GM20000 (cell line): ENCODE data around the gene STRIP1.
"Not testable (repeated sequence)": the region's sequence is repeated elsewhere in the genome, so short reads cannot be mapped to it uniquely, and the experiment has no call there.

ENCODE experiments used
- DNase-seq: peaks from one replicate; pipeline ENCODE4 v3.0.0; 2012; ENCODE audit warnings: low spot score
- TF ChIP-seq, protein P1 (sequence below): IDR thresholded peaks from 2 replicates; pipeline ENCODE4 v1.5.1; 2012; ENCODE audit warnings: mild to moderate bottlenecking, control low read depth; ENCODE audit errors: extremely low read depth, missing control alignments

The STRIP1 gene

DNA sequence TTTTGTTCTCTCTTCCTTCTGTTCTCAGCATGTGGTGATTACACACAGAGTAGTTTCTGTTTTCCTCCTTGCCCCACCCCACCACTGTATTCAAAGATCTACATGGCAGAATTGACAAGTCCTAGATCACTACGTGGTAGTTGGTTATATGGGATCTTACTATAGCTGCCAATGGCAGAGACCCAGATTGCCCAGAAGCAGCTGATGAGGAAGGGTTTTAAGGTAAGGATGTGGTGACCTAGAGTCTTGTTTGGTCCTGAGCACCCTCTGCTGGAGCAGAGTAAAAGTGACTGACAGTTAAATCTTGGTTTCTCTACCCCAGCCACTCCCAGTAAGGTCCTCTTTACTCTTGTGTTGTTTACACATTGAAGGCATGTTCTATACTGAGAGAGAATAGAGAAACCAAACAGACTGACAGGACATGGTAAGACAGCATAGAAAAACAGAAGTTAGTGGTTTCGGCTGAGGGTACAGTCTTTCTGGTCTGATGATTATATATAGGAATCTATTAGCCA is 22.8 kb upstream of the STRIP1 start:
- TF ChIP-seq, protein P1, sequence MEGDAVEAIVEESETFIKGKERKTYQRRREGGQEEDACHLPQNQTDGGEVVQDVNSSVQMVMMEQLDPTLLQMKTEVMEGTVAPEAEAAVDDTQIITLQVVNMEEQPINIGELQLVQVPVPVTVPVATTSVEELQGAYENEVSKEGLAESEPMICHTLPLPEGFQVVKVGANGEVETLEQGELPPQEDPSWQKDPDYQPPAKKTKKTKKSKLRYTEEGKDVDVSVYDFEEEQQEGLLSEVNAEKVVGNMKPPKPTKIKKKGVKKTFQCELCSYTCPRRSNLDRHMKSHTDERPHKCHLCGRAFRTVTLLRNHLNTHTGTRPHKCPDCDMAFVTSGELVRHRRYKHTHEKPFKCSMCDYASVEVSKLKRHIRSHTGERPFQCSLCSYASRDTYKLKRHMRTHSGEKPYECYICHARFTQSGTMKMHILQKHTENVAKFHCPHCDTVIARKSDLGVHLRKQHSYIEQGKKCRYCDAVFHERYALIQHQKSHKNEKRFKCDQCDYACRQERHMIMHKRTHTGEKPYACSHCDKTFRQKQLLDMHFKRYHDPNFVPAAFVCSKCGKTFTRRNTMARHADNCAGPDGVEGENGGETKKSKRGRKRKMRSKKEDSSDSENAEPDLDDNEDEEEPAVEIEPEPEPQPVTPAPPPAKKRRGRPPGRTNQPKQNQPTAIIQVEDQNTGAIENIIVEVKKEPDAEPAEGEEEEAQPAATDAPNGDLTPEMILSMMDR: peak; percentile 37
- peak; percentile 77 for DNase-seq

DNA sequence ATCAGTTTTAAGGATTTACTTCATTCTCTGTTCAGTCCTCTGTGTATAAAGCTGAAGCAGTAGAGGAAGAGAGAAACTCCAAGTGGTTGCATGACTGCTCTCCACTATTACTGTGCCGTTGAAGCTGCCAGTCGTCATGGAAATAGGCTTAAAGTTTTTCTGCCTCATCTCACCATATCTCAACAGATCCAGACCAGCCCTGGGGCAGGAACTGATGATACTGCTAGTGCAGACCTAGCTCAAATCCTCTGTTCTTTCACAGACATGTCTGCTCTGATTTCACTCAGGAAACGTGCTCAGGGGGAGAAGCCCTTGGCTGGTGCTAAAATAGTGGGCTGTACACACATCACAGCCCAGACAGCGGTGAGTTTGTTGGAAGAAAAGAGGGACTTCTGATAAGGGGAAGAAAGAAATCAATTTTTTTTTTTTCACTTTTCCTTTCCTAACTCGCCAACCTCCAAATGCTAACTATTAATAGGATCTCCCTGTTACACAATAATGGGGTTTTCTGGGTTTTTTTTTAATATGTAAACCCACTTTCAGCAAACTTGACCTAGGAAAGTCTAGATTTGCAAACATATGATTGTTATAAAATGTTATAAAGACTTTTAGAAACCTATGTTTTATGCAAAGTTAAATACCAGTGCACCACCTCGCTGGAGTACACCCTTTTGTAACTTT is 22.2 kb upstream of the STRIP1 start:
- DNase-seq: peak; percentile 43
- TF ChIP-seq, protein P1: no peak

DNA sequence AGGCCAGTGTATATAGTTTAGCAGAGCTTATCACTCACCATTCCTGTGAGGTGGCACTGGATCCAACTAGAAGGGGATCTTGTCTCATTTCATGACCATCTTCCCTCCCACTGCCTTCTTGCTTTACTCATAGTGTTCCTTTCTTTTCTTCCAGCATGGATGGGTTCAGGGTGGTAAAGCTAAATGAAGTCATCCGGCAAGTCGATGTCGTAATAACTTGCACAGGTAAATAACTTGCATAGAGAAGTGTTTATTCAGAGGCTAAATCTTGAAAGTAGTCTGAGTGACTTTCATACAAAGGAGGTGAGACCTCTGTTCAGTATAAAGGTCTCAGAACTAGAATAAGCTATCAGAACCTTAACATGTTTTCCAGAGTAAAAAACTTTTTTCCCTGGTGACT is 16.6 kb upstream of the STRIP1 start:
- no peak for DNase-seq

DNA sequence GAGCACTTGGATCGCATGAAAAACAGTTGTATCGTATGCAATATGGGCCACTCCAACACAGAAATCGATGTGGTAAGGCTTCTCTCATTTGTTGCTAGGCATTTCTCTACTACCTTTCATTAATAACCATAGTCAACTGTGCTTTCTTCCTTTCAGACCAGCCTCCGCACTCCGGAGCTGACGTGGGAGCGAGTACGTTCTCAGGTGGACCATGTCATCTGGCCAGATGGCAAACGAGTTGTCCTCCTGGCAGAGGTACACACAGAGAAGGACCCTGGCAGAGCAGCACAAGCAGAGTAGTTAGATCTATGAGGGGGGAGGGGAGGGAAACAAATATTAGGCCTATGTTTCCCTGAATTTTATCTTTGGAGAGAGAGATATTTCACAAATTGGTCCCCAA is 16.0 kb upstream of the STRIP1 start:
- TF ChIP-seq, protein P1: no peak

More for the DNA sequence above, 16.6 kb upstream of the STRIP1 start:
- TF ChIP-seq, protein P1: no peak

DNA sequence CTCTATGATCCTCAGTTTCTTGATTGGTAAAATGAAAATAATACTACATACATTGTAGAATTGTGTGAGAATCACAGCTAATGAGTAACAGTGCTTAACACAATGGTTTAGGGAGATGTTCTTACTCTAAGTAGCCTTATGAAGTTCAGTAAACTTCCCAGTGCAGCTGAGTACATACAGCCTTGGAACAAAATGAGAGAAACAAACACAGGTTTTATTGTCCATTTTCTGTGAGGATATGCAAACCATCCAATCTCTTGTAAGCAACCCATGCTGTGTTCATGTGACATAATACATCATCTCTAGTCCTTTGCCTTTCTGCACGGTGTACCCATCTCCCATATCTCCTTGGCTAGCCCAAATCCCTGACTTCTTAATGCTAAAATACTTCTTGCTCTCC is 14.7 kb upstream of the STRIP1 start:
- TF ChIP-seq, protein P1: no peak
- no peak for DNase-seq

More for the DNA sequence above, 16.0 kb upstream of the STRIP1 start:
- no peak for DNase-seq

DNA sequence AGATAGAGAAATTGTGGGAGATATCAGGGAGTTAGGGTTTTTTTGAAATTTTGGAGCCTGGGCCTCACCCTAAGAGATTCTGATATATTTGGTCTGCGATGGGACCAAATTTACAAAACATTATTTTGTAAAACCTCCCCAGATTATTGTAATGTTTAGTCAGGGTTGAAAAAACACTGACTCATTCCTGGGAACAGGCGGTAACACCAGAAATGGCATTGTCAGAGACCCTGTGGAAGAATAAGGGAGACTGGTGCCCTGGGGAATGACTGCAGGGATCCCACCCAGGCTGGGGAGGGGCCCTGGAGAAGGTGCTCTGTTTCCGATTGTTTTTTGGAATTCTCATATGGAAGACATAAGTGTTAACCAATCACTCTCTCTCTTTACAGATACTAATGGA is 13.1 kb upstream of the STRIP1 start:
- DNase-seq: no peak
- TF ChIP-seq, protein P1: no peak

DNA sequence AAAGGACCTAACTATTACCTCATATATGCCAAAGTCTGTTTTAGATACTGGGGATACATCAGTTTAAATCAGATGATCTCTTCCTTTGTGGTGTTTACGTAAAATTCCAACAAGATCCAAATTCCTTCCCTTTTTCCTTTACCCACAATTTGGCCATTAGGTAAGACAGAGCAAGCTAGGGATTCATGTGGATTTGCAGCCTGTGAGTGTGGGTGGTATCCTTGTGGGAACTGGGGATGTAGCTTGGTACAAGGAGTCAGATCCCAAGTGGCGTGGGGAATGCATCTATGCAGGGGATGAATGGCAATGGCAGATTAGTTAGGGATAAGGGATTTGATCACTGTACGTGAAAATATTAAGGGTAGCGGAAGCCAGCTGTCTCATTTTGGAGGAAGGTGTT is 9.8 kb upstream of the STRIP1 start:
- TF ChIP-seq, protein P1: no peak

DNA sequence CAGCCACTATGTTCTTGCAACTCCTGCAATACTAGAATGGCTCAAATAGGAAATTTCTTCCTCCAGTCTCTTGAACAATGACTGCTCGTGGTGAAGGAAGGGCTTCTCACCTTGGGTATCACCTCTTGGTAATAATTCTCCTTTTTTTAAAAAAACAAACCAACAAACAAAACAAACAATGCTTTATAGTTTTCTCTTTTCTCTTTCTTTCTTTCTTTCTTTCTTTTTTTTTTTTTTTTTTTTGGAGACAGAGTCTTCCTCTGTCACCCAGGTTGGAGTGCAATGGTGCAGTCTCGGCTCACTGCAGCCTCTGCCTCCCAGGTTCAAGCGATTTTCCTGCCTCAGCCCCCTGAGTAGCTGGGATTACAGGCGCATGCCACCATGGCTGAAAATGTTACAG is 3.7 kb upstream of the STRIP1 start:
- not testable (repeated sequence) for DNase-seq

More for the DNA sequence above, 9.8 kb upstream of the STRIP1 start:
- DNase-seq: no peak
